ENCODE measurements around the gene PKNOX1.
"Not testable (repeated sequence)": the region's sequence is repeated elsewhere in the genome, so short reads cannot be mapped to it uniquely, and the experiment has no call there.

DNA sequence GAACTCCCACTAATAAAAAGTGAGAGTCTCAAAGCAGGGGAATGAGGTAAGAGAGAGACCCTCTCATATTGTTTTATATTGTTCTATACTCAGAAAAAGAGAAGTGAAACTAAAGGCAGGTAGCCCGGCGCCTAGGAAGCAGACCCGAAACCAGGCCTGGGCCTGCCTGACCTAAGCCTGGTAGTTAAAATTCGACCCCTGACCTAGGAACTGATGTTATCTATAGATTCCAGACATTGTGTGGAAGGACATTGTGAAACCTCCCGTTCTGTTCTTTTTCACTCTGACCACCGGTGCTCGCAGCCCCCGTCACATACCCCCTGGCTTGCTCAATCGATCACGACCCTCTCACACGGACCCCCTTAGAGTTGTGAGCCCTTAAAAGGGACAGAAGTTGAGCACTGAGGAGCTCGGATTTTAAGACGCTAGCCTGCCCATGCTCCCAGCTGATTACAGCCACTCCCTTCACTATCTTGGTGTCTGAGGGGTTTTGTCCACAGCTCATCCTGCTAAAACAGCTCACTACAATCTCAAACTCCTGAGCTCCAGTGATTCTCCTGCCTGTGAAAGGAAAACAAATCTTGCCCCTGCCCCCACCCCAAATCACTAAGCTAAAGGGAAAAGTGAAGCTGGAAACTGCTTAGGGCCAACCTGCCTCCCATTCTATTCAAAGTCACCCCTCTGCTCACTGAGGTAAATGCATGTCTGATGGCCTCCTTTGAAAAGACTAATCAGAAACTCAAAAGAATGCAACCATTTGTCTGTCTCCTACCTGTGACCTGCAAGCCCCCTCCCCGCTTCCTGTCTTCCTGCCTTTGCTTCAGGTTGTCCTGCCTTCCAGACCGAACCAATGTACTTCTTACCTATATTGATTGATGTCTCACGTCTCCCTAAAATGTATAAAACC, 37.1 kb upstream of the PKNOX1 start:
- not testable (repeated sequence) for TF ChIP-seq SUZ12 (IDR thresholded peaks at IDR 0.05; ENCODE audit: extremely low read depth, insufficient read depth, insufficient read length); ZNF274 (IDR thresholded peaks at IDR 0.05; ENCODE audit: low read depth, low read length)

All from NT2/D1 (cell line).